Measurements from ENCODE around the gene NAV3. TPM values are rescaled to one million over a fixed set of nuclear protein-coding genes. Genes with fewer than 3 reads are reported as not detected.

NAV3 gene
- total and polyA plus RNA-seq, 9 of the 15 experiments (the other 6 are each of a cell fraction or from before 2014, with no cell fraction given) = 0.04 TPM; not detected in 8

DNA sequence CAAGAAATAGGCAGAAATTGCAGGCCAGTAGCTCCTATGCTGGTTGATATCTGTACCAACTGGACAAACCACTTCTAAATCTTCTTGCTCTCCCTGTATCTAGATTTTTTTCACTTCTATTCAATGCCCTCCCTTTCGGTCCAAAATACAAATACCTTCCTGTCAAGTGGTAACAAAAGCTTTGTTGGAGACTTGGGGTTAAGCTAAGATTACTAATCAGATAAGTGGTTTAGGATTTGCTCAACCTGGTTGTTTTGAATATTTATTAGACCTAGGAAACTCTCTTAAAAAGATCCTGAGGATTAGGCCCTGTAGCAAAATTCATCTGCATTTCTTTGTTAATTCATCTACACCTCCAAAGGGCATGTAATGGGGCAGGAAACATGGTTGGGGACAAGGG is 410.1 kb downstream of the NAV3 start:
- FAIRE-seq (no peak), ATAC-seq (no peak), DNase-seq (ENCODE audit: extremely low read depth in 1 of 4, low spot score in 3 of 4) (no peak)
- Histone ChIP-seq H3K9ac (ENCODE audit: insufficient read depth in 1 of 2, low read depth in 2 of 2, low read length in 2 of 2) (no peak overlapping the region), H3K36me3 (ENCODE audit: control insufficient read depth, insufficient read depth, low read length) (no peaks in the 10 kb centered on the region), H3K27ac (ENCODE audit: extremely low read depth, low read depth, low read length) (no peak overlapping the region), H3K9me3 (replicated peaks; ENCODE audit: control insufficient read depth, insufficient read depth, low read depth, low read length) (peaks cover 2% of the 10 kb centered on the region; the same call in 1 of the 2 replicates), H3K4me2 (ENCODE audit: insufficient read depth, low read length) (no peak overlapping the region), H3K4me1 (replicated peaks in 1 of 2; ENCODE audit: control insufficient read depth in 2 of 2, insufficient read depth in 2 of 2, low read length in 2 of 2) (no peaks in the 10 kb centered on the region), H3K9me1 (ENCODE audit: control insufficient read depth, insufficient read depth, low read length) (no peaks in the 10 kb centered on the region), H3K4me3 (no peak overlapping the region), H3K79me2 (ENCODE audit: control insufficient read depth, insufficient read depth, low read length) (no peaks in the 10 kb centered on the region), H4K20me1 (replicated peaks; ENCODE audit: control insufficient read depth, insufficient read depth, low read length) (no peaks in the 10 kb centered on the region), H3K27me3 (ENCODE audit: control insufficient read depth in 2 of 2, insufficient read depth in 2 of 2, low read length in 2 of 2) (no peaks in the 10 kb centered on the region), H2AFZ (ENCODE audit: low read depth, low read length) (no peak overlapping the region)
- in situ Hi-C loops (cut with MboI) (no loop called here), intact Hi-C loops (cut with micrococcal nuclease) (no loop called here)
- 8% methylated on average over 1 of the region's 1 CpG for WGBS (ENCODE audit: insufficient coverage, low coverage, missing lambda C conversion rate)
- CTCF ChIA-PET (ENCODE audit: low intra/inter-chr PET ratio) = no interaction called here
- POLR2A ChIA-PET = no interaction called here
- BruUV-seq (replicated peaks) = no TSS peak
- TF ChIP-seq SNRNP70 (optimal IDR thresholded peaks at IDR 0.05; ENCODE audit: low read depth, low read length) (no peak), CBX2 (IDR thresholded peaks at IDR 0.05; ENCODE audit: insufficient read depth, low read length, poor library complexity, severe bottlenecking) (no peak), ETV5 (CRISPR knock-in tag; IDR thresholded peaks at IDR 0.05; ENCODE audit: low read depth) (no peak), XRCC5 (IDR thresholded peaks at IDR 0.05; ENCODE audit: low read depth, low read length) (no peak), ZNF134 (CRISPR knock-in tag; conservative IDR thresholded peaks at IDR 0.05) (no peak), PRDM10 (IDR thresholded peaks at IDR 0.05; ENCODE audit: partially characterized antibody) (no peak), NFATC3 (IDR thresholded peaks at IDR 0.05) (no peak), GABPB1 (CRISPR knock-in tag; IDR thresholded peaks at IDR 0.05) (no peak), TFAP4 (CRISPR knock-in tag; IDR thresholded peaks at IDR 0.05; ENCODE audit: borderline replicate concordance) (no peak), NFE2L1 (tag; IDR thresholded peaks at IDR 0.05; ENCODE audit: borderline replicate concordance, low read depth) (no peak), SNAPC5 (CRISPR knock-in tag; IDR thresholded peaks at IDR 0.05) (no peak), BCOR (IDR thresholded peaks at IDR 0.05) (no peak), CREB1 (IDR thresholded peaks at IDR 0.05) (no peak), CREB1 (CRISPR knock-in tag; IDR thresholded peaks at IDR 0.05) (no peak), RBM15 (IDR thresholded peaks at IDR 0.05; ENCODE audit: insufficient read depth, low read length) (no peak)
- TF ChIP-seq, protein P1, sequence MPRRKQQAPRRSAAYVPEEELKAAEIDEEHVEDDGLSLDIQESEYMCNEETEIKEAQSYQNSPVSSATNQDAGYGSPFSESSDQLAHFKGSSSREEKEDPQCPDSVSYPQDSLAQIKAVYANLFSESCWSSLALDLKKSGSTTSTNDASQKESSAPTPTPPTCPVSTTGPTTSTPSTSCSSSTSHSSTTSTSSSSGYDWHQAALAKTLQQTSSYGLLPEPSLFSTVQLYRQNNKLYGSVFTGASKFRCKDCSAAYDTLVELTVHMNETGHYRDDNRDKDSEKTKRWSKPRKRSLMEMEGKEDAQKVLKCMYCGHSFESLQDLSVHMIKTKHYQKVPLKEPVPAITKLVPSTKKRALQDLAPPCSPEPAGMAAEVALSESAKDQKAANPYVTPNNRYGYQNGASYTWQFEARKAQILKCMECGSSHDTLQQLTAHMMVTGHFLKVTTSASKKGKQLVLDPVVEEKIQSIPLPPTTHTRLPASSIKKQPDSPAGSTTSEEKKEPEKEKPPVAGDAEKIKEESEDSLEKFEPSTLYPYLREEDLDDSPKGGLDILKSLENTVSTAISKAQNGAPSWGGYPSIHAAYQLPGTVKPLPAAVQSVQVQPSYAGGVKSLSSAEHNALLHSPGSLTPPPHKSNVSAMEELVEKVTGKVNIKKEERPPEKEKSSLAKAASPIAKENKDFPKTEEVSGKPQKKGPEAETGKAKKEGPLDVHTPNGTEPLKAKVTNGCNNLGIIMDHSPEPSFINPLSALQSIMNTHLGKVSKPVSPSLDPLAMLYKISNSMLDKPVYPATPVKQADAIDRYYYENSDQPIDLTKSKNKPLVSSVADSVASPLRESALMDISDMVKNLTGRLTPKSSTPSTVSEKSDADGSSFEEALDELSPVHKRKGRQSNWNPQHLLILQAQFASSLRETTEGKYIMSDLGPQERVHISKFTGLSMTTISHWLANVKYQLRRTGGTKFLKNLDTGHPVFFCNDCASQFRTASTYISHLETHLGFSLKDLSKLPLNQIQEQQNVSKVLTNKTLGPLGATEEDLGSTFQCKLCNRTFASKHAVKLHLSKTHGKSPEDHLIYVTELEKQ (CRISPR knock-in tag; IDR thresholded peaks at IDR 0.05) = no peak
